HG02973 (cell line): ENCODE results near the gene MMP17.

Experiments
- ATAC-seq: cut with Tn5 transposase; IDR thresholded peaks from one replicate; pipeline ENCODE4 v1.9.1; 2021; ENCODE audit warnings: moderate library complexity; ENCODE audit not compliant: unreplicated experiment

The MMP17 gene

GRCh38 chr12:131892711-131893604, 64.8 kb downstream of the MMP17 start:
- no peak for ATAC-seq

DNA sequence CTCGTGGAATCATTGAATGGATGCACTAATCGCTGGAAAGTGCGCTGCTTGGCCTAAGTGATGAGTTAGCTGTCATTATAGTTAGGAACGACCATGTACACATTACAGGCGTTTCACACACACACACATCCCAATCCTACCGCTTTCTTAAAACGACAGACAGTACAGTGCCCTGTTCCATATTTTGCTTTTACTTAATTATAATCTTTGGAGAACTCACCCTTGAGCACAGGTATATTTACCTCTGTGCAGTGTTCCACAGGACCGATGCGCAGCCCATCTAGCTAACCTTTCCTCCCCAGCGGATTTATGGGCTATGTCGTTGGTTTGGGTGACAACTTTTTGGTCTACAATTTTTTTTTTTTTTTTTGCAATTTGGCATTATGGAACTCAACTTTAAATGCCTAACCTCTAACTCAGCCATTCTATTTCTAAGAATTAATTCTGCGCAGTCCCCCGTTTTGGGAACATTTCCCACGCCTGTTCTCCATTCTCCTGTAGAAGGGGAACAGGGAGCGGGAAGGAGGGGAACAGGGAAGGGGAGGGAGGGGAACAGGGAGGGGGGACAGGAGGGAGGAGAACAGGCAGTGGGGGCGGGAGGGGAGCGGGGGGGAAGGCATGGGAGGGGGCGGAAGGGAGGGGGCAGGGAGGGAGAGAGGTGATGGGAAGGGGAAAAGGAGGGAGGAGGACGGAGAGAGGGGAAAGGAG, 65.6 kb downstream of the MMP17 start:
- no peak for ATAC-seq

DNA sequence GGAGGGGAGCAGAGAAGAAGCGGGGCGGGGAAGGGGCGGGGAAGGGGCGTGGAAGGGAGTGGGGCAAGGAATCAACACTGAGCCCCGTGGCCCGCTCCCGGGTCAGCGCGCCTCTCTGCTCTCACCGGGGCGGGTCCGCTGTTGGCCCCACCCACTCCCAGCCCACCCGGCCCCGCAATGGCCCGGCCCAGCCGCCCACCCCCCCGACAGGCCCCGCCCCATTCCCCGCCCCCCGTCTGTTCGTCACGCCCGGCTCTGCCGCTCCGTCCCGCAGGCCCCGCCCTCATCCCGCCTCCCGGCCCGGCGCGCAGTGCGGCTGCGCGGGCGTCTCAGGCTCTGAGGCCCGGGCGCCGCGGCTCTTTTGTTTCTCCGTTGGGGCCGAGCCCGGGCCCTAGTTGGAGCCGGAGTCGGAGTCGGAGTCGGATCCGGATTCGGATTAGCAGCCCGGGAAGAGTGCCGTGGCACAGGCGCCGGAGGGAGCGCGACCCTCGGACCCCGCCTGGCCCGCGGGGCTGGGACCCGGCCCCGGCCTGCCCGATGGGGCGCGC, 66.2 kb downstream of the MMP17 start, which contains the start of gene ULK1:
Gene ULK1 (plus strand): TSS at position 310 of the 548 bp plus-strand sequence. CDS start 380 bp downstream, outside the sequence.
- peak; percentile 72 for ATAC-seq

DNA sequence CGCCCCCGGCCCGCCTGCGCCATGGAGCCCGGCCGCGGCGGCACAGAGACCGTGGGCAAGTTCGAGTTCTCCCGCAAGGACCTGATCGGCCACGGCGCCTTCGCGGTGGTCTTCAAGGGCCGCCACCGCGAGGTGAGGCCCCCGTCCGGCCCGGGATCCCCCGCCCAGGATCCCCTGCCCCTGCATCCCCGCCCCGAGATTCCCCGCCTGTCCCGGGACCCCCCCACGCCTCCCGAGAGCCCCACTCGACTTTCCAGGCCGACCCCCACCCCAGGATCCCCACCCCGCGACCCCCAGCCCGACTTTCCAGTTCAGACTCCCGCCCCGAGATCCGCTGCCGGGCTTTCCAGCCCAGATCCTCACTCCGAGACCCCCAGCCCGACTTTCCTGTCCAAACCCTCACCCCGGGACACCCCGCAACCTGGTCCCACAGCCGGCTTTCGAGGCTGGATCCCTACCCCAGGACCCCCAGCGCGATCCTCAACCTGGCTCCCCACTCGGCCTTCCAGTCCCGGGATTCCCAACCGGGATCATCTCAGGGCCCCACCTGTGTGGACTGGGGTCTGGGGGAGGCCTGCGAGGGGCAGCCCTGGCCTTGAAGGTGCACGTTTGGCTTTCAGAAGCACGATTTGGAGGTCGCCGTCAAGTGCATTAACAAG, 66.9 kb downstream of the MMP17 start:
- peak; percentile 2 for ATAC-seq

DNA sequence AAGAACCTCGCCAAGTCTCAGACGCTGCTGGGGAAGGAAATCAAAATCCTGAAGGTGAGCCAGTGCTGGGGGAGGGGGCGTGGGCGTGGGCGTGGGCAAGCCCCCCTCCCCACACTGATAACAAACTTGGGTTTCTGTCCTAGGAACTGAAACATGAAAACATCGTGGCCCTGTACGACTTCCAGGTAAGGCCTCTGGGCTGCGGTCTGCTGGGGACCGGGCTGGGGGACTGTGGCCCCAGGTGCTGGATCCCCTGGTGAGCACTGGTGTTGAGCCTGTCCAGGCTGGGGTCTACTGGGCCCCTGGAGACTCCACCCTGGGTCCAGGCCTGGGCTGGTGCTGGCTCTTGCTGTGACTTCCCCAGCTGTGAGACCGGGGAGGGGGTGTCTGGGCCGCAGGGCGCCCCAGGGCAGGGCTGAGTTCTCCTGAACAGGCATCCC, 67.5 kb downstream of the MMP17 start:
- ATAC-seq = peak; percentile 31

- peak; percentile 52 for ATAC-seq
These were observed 68.1 kb downstream of the MMP17 start for GRCh38 chr12:131896080-131896810.

GRCh38 chr12:131896811-131897270, 68.6 kb downstream of the MMP17 start:
- ATAC-seq = no peak

- no peak for ATAC-seq
These were observed 69.1 kb downstream of the MMP17 start for GRCh38 chr12:131897276-131897675.

DNA sequence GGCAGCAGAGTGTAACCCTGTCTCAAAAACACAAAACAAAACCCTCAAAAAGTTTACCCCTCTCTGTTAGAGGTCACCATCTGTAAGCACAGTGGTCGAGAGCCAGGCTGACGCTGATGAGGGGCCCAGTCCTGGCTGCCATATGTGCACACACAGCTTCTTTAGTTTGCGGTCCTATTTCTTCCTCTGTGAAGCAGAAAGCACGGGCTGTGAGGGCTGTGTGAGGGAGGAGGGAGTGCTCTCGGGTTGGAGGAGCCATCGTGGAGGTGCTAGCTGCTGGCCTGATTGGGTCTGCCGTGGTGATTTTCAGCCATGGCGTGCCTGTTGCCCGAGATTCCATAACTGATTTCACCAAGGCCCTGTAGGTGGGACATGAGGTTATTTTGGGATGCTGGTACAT, 69.7 kb downstream of the MMP17 start:
- ATAC-seq = no peak

- no peak for ATAC-seq
These were observed 72.2 kb downstream of the MMP17 start for GRCh38 chr12:131900397-131900796.
